AG04450 (cell line): ENCODE results near the gene MAP7. TPM values are rescaled to one million over a fixed set of nuclear protein-coding genes. Genes with fewer than 3 reads are reported as not detected.
"Not testable (repeated sequence)": the region's sequence is repeated elsewhere in the genome, so short reads cannot be mapped to it uniquely, and the experiment has no call there.

Experiments used
- CTCF ChIA-PET: fragments of 300-600, 350-600 bp; formaldehyde crosslinking; extraction: SDS; loops from one replicate; lab custom pipeline; 2022; ENCODE audit warnings: antibody characterized with exemption, inconsistent platforms; lab: Charles Lee
- POLR2A ChIA-PET: fragments of 350-600 bp; formaldehyde crosslinking; extraction: SDS; loops from one replicate; lab custom pipeline; 2021; ENCODE audit warnings: antibody characterized with exemption, inconsistent platforms; lab: Yijun Ruan, JAX
- DNase-seq: peaks from one replicate; pipeline ENCODE4 v3.0.0-alpha.2; 2011; ENCODE audit warnings: low read depth, low spot score
- H3K27ac ChIP-seq: one replicate; pipeline ENCODE4 v1.5.1; 2012; ENCODE audit warnings: low read depth, low read length, control low read depth
- H3K27me3 ChIP-seq: one replicate; pipeline ENCODE4 v1.6.0; 2012; ENCODE audit warnings: low read length; ENCODE audit not compliant: control insufficient read depth, insufficient read depth
- H3K4me3 ChIP-seq: 2 replicates; pipeline ENCODE4 v1.5.1; 2011; ENCODE audit warnings: mild to moderate bottlenecking, low read depth, low read length, control low read depth
- H3K9me3 ChIP-seq: 2 replicates; pipeline ENCODE4 v1.5.1; 2012; ENCODE audit warnings: low read length; ENCODE audit not compliant: control insufficient read depth, insufficient read depth
- polyA plus RNA-seq: library from polyadenylated mRNA; depleted of rRNA; stranded (reverse); fragments of >200 nt; gene quantifications from 2 replicates; pipeline ENCODE4 v1.2.3, GENCODE V29; 2011
- TF ChIP-seq, protein P1 (sequence below): IDR thresholded peaks from 2 replicates; pipeline ENCODE4 v1.5.1; 2011; ENCODE audit warnings: low read depth, low read length, control low read depth, inconsistent platforms

The MAP7 gene
- polyA plus RNA-seq, 1 experiment, result 0.30 TPM

DNA sequence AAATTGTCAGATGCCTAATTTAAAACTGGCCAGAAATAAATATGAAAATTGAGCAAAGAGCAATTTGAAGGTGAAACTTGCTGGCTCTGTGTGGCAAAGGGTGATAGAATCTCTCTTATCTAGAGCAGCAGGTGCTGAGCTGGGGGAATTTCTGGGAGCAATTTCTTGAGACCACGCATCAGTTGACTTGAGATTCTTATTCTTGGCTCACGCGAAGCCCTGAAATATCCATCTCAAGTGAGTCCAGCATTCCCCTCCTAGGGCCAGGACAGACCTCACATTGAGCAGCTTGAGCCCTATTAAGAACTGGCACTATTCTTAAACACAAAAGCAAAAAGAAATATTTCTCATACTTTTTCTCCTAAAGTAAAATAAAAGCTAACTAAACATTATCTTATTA is 66.3 kb downstream of the MAP7 start:
- Histone ChIP-seq H3K27me3 (peaks cover 3% of the 10 kb centered on the region), H3K4me3 (no peak overlapping the region), H3K27ac (no peak overlapping the region), H3K9me3 (no peaks in the 10 kb centered on the region)
- CTCF ChIA-PET, result no interaction called here
- no peak for DNase-seq
- POLR2A ChIA-PET, result no interaction called here
- TF ChIP-seq, protein P1, sequence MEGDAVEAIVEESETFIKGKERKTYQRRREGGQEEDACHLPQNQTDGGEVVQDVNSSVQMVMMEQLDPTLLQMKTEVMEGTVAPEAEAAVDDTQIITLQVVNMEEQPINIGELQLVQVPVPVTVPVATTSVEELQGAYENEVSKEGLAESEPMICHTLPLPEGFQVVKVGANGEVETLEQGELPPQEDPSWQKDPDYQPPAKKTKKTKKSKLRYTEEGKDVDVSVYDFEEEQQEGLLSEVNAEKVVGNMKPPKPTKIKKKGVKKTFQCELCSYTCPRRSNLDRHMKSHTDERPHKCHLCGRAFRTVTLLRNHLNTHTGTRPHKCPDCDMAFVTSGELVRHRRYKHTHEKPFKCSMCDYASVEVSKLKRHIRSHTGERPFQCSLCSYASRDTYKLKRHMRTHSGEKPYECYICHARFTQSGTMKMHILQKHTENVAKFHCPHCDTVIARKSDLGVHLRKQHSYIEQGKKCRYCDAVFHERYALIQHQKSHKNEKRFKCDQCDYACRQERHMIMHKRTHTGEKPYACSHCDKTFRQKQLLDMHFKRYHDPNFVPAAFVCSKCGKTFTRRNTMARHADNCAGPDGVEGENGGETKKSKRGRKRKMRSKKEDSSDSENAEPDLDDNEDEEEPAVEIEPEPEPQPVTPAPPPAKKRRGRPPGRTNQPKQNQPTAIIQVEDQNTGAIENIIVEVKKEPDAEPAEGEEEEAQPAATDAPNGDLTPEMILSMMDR, result no peak

DNA sequence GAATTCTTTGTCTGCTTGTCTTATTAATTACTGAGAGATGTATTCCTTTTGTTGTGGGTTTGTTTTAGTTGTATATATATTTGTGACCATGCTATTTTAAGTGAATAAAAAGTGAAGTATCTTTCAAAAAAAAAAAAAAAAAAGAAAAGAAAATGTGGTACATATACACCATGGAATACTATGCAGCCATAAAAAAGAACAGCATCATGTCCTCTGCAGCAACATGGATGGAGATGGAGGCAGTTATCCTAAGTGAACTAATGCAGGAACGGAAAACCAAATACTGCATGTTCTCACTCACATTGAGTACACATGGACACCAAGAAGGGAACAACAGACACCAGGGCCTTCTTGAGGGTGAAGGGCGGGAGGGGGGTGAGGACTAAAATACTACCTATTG is 67.2 kb downstream of the MAP7 start:
- H3K27ac ChIP-seq, H3K27me3 ChIP-seq, CTCF ChIA-PET, POLR2A ChIA-PET, H3K4me3 ChIP-seq, H3K9me3 ChIP-seq, DNase-seq: not testable (repeated sequence)

DNA sequence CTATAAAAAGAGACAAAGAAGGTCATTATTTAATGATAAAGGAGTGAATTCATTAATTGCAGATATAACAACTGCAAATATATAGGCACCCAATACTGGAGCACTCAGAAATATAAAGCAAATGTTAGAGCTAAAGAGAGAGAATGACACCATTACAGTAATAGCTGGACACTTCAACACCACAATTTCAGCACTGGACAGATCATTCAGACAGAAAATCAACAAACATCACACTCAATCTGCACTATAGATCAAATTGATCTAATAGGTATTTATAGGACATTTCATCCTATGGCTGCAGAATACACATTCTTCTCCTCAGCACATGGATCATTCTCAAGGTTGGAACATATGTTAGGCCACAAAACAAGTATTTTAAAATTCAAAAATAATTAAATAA is 72.7 kb downstream of the MAP7 start:
- Histone ChIP-seq H3K4me3 (no peak overlapping the region), H3K27ac (no peak overlapping the region), H3K9me3 (no peaks in the 10 kb centered on the region), H3K27me3 (no peaks in the 10 kb centered on the region)
- CTCF ChIA-PET, result no interaction called here
- POLR2A ChIA-PET, result no interaction called here
- TF ChIP-seq, protein P1, result no peak
- DNase-seq, result no peak

DNA sequence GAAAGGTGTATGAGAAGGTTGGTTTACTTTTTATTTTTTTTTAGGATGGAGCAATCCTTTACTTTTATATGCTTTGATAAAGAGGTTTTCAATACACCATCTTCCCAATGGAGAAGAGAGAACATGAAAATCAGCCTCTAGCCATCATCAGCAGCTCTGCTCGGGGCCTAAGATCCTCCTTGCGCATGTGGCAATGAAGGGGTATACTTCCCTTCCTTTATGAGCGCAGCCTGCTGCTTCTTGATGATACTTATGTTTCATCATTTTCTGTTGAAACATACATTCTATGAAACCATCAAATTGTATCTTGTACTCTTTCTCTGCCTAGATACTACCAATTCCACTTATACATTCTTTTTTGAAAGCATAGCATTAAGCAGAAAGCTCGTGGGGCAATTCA is 74.5 kb downstream of the MAP7 start:
- H3K27me3 ChIP-seq, result no peaks in the 10 kb centered on the region
- H3K27ac ChIP-seq, result no peak overlapping the region
- H3K9me3 ChIP-seq, result no peaks in the 10 kb centered on the region
- ChIA-PET POLR2A (no interaction called here), CTCF (no interaction called here)
- TF ChIP-seq, protein P1, result no peak
- H3K4me3 ChIP-seq, result no peak overlapping the region
- no peak for DNase-seq

DNA sequence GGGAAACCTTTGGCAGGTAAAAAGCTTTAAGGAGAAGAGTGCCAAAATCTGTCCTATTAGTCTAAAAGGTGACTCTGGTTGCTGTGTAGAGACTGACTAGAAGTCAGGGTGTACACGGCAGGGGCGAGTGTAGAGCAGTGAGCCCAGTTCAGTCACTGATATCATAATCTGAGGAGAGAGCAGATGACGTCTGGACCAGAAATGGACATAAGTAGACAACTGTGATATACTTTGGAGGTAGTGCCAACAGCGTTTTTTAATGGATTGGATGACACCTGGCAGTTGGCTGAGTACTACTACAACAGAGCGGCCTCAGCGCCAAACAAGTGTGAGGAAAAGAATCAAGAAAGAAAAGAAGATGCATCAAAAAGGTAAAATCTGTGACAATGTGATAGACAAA is 76.0 kb downstream of the MAP7 start:
- ChIA-PET CTCF (no interaction called here), POLR2A (no interaction called here)

More for the DNA sequence above, 76.0 kb downstream of the MAP7 start:
- H3K9me3 ChIP-seq, result no peaks in the 10 kb centered on the region
- no peaks in the 10 kb centered on the region for H3K27me3 ChIP-seq
- no peak overlapping the region for H3K4me3 ChIP-seq
- DNase-seq, result no peak
- H3K27ac ChIP-seq, result no peak overlapping the region
- TF ChIP-seq, protein P1, result no peak
